Activated T-cell treated with anti-CD3 and anti-CD28 coated beads for 48 hours (primary cell): ENCODE measurements around the gene KLHL6.
"Not testable (repeated sequence)": the region's sequence is repeated elsewhere in the genome, so short reads cannot be mapped to it uniquely, and the experiment has no call there.

ENCODE experiments used
- DNase-seq: peaks from one replicate; pipeline ENCODE4 v3.0.0-alpha.2; 2020; ENCODE audit warnings: low read depth

KLHL6 gene

DNA sequence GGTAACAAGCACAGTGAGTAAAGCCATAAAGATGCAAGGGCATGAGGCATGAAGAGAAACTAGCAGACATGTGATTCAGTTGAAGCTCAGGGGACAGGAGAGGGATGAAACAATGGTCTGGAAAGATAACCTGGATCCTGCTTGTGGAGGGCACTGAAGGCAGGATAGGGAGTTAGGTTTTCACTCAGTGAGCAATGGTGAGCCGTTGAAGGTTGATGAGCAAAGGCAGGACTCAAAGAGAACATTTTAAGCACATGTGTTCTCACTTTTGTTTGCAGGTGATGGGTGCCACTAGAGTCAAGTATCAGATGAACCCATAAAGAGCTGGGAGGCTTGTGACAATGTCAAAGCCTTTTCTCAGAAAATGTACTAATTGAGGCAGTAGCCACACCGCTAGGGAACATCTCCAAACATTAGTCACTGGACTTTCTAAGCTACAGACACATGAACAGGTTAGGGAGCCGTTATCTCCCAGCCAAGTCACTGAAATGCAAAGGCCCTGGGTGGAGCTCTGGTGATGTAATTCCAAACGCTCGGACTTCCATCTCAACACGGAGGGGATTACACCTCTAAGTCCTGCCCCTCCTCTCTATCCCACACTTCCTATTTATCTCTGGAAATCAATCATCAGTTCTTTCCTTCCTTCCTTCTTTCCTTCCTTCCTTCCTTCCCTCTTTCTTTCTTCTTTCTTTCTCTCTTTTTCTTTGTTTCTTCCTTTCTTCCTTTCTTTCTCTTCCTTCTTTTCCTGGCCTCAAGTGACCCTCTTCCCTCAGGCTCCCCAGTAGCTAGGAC, 22.7 kb downstream of the KLHL6 start:
- DNase-seq = no peak

DNA sequence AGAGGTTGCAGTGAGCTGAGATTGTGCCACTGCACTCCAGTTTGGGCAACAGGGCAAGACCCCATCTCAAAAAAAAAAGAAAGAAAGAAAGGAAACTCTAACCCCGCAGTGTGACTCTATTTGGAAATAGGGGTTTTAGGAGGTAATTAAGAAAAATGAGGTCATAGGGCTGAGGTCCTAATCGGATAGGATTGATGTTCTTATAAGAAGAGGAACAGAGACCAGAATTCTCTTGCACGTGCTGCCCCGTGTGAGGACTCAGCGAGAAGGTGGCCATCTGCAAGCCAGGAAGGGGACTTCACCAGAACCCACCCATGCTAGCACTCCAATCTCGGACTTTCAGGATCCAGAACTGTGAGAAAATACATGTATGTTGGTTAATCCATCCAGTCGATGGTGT, 25.8 kb downstream of the KLHL6 start:
- DNase-seq = no peak

DNA sequence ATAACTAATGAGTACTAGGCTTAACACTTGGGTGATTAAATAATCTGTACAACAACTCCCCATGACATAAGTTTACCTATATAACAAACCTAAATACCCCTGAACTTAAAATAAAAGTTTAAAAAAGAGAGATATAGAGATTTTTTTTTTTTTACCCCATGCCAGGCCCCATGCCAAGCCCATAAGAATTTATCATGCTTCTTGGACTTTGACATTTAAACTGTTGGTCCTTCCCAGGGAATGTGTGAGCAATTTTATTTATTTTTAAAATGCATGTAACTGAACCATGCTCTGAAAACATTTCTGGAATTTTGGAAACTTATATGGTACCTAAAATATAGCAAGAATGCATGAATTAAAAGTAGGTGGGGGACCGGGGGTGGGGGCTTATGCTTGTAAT, 26.3 kb downstream of the KLHL6 start:
- no peak for DNase-seq

DNA sequence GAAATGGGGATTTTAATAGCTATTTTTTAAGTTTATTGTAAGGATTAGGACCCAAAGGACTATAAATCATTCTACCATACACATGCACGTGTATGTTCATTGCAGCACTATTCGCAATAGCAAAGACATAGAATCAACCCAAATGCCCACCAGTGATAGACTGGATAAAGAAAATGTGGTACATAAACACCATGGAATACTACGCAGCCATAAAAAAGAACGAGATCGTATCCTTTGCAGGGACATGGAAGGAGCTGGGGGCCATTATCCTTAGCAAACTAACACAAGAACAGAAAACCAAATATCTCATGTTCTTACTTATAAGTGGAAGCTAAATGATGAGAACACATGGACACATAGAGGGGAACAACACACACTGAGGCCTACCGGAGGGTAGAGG, 26.7 kb downstream of the KLHL6 start:
- DNase-seq = not testable (repeated sequence)

DNA sequence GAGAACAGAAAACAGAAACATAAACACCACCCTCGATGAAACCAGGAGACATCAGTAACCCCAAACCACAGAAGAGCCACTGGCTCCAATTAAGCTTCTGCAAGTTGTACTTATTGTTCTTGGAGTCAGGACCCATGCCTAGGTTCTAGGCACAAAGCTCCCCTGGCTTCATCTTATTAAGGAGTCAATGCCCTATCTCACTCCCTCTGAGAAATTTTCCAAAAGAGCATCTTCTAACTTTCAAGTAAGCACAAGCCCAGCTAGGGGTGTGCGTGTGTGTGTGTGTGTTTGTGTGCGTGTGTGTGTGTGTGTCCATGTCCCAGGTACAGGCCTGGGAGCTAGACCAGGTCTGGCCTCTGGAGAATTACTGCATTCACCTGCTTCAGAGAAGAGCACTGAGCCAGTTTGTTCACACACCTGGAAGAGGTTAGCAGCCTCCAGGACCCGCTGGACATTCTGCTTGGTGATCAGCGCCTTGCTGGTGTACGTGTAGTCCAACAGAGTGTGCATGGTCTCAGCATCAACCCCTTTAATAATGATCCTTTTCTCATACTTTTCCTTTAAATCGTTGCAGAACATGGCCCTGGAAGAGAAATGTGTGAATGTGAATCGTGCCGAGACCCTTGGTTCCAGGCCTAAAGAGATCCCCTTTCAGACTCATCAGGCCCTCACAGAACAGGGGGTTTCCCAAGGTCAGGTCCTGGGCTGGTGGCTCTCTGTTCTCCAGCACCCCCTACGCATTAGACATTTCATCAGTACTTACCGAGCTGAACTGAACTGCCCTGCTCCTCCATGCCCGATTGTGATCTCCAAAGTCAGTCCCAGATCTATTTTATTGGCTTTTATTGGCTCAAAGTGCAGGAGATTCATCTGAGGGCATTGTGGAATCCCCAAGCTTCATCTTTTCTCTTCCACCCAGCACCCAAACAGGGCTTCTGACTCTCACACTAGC, 27.8 kb downstream of the KLHL6 start:
- DNase-seq = no peak

DNA sequence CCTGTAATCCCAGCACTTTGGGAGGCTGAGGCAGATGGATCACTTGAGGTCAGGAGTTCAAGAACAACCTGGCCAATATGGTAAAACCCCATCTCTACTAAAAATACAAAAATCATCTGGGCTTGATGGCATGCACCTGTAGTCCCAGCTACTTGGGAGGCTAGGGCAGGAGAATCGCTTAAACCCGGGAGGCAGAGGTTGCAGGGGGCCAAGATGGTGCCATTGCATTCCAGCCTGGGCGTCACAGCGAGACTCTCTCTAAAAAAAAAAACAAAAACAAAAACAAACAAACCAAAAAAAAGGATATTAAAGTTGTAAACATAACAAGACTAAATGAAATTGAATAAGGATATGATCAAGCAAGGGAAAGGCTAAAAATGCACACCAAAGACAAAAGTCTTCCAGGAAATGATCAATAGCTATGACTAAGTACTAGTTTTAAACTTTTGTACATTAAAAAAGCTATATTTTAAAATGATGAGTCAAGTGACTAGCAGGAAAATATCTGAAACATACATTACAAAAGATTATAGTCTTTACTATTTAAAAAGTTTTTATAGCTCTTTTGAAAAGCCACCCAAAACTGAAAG, 28.6 kb downstream of the KLHL6 start:
- no peak for DNase-seq

DNA sequence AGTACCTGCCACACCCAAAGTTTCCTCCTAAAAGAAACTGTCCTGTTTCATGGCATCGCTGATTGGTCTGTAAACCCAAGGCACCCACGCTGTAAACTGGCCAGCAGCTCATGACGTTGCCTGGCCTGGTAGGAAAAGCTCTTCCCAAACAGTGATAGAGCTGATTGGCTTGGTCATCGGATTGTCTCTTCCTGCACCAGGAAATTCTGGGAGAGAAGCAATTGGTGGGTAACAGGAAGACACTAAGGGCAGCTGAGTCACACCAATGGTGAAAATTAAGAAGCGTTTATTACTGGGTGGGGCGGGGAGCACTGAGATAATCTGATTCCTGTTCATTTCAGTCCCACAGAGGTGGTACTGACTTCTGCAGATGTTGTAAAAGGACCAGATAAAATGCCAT, 31.0 kb downstream of the KLHL6 start:
- DNase-seq = no peak

DNA sequence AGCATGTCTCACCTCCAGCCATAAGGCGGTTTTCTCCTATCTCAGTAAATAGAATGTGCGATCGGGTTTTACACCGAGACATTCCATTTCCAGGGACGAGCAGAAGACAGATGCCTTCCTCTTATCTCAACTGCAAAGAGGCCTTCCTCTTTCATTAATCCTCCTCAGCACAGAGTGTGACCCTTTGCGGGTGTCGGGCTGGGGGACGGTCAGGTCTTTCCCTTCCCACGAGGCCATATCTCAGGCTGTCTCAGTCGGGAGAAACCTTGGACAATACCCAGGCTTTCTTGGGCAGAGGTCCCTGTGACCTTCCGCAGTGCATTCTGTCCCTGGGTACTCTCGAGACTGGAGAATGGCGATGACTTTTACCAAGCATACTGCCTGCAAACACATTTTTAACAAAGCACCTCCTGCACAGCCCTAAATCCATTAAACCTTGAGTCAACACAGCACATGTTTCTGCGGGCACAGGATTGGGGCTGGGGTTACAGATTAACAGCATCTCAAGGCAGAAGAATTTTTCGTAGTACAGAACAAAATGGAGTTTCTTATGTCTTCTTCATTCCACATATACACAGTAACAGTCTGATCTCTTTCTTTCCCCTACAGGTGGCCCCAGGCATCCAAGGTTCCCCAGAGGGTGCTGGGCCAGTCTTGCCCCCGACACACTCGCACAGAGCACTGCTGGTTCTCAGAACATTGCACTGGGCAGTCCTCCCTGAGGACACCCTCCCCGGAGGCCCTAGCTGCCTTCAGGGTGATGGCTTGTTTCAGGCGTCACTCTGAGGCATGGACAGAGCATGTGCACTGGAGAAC, 34.6 kb downstream of the KLHL6 start:
- not testable (repeated sequence) for DNase-seq

DNA sequence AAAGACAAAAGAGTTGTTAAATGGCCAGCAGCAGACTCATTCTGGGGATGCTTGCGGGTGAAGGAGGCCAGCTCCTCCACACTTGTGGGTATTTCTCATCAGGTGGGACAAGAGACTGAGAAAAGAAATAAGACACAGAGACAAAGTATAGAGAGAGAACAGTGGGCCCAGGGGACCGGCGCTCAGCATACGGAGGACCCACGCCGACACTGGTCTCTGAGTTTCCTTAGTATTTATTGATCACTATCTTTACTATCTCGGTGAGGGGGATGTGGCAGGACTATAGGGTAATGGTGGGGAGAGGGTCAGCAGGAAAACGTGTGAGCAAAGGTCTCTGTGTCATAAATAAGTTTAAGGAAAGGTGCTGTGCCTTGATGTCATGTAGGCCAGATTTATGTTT, 35.2 kb downstream of the KLHL6 start:
- not testable (repeated sequence) for DNase-seq

DNA sequence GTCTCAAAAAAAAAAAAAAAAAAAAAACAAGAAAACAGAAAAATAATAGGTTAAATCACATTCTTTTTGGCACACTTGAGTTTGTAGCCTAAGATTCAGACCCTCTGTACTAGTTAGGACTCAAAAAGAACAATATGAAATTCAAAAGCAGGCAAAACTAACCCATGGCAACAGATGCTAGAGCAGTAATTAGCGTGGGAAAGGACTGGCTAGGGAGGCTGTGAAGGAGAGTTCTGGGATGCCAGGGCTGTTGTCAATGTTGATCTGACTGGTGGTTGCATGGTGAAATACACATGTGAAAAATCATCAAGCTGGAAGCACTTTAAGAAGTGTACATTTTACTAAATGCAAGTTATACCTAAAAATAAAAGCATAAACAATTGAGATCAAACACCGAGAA, 35.6 kb downstream of the KLHL6 start:
- no peak for DNase-seq

DNA sequence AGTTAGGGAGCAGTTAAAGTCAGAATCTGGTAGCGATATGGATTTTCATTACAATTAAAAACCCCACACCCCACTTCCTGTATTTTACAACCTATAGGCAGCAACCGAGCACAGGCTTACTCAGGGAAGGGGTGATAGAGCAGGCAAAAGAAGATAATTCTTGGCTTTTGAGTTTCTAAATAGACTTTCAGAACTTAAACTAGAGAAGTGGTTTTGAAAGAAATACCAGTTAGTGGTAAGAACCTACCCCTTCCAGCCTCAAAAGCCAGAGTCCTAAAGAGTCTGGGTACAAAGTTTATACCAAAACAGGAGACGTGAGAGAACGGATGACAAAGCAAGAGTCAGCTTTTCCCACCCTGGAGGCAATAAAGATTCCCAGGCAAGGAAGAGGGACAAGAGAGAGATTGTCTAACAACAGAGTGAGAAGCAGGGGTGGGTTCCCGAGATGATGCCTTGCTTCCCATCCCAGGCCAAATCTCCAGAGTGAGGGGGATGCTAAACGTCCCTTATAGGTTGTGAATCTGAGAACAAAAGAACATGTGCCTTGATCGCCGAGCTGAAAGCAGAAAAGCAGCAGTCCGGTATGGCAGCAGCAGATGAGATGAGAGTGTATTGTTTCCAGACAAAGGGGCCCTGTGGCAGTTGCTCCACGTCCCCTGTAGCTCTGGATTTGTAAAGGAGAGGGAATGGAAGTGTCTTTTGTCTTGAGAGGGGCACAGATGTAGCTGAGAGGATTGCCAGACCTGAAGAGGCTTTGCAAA, 36.8 kb downstream of the KLHL6 start:
- DNase-seq = no peak

DNA sequence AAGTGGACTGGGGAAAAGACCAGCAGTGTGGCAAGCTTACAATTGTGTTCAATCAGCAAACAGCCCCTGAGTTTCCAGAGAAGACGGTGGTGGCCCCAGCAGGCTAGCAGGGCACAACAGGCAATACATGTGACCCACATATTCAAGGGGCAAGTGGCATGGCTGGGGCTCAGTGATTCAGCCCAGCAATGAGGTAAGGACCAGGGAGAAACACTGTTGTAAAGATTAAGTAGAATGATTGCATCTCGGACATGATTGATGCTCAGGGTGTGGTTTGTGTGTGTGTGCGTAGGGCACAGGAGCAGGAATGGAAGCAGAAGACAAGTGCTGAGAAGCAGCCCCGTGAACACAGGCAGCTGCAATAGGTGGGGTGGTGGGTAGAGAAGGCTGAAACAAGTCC, 37.9 kb downstream of the KLHL6 start:
- no peak for DNase-seq

DNA sequence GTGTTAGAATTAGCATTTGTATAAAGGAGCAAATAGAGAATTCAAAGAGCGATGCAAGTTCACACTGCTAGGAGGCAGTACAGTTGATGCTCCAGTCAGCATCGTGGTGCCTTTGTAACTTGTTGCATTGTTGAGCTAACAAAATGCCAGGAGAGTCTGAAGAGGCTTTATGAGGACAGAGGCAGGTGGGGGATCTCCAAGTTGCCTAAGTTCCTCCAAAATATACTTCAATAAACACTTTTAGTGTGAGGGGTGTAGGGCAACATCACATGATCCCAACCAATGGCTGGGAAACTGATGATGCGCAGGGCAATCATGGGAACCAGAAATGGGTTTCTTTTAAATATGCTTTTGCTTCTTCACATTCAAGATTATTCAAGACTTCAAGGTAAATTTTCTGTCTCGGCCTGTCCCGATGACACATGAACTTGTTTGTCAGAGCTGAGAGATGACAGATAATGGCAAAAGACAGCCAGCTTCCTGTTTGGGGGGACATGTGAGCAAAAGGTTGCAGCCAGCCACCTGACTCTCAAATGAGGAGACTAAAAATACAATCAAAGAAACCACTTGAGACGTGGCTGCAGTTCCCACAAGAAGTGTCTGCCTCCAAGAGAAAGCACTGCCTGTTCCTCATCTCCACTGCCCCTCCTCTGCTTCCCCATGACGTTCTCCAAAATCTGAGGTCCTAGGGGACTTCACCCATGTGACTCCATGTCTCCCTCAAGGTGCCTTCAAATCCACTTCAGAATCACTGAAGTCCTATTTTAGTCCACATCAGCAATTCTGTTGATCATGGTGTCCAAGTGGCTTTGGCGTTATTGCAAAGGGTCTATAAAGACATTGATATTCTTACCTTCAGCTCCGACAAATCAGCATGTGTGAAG, 39.3 kb downstream of the KLHL6 start:
- DNase-seq = peak; percentile 26

DNA sequence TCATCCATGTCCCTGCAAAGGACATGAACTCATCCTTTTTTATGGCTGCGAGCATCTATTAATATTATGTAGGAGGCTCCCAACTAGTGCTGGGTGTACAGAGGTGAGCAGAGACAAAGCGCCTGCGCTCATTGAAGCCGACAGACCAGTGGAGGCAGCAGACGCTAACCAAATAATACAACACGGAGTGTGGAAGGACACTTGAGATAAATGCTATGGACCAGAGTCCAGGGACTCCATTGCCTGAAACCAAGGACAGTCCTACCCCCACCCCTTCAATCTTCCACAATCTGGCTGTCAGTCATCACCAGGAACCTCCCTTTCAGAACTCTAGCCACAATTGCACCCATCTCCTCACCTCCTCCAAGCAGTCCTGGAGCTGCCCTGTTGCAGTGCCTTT, 41.5 kb downstream of the KLHL6 start:
- no peak for DNase-seq

DNA sequence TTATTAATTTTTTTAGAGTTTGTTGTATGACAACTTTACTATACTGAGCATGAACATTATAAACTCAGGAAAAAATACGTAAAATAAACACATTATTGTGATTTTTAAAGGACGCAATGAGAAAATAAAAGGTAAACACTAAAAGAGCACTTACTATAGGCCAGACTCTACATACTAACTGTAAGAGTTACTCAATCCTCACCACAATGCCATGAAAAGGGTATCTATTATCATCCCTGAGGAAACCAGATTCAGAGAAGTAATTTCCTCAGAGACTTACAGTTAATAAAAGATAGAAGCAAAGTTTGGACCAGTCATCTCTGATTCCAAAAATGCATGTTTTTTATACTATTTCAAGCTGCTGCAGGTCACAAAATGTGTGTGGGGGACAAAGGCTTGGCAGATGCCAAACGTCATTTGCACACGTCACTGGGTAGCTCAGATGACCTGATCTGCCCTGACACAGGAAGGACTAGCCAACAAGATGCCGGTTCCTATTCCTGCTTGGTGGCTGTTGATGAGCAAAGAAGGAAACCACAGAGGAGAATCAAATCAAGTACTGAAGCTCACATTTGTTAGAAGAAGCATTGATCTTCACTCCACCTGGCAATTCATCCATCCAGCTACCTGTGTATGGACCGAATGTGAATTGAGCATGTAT, 42.3 kb downstream of the KLHL6 start:
- peak; percentile 17 for DNase-seq

DNA sequence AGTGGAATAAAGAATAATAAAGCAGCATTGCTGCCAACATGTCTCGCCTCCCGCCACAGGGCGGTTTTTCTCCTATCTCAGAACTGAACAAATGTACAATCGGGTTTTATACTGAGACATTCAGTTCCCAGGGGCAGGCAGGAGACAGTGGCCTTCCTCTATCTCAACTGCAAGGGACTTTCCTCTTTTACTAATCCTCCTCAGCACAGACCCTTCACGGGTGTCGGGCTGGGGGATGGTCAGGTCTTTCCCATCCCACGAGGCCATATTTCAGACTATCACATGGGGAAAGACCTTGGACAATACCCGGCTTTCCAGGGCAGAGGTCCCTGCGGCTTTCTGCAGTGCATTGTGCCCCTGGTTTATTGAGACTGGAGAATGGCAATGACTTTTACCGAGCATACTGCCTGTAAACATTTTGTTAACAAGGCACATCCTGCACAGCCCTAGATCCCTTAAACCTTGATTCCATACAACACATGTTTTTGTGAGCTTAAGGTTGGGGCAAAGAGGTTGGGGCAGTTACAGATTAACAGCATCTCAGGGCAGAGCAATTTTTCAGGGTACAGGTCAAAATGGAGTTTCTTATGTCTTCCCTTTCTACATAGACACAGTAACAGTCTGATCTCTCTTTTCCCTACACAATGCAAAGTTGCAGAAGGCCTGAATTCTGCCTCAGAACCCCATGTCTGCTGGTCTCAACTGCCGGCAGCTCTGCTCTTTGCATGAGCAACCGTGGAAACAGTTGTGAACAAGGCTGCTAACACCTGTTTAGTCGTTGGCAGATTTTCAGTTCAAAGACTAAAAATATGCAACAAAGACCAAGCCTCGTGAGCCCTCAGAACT, 44.0 kb downstream of the KLHL6 start:
- DNase-seq = not testable (repeated sequence)

DNA sequence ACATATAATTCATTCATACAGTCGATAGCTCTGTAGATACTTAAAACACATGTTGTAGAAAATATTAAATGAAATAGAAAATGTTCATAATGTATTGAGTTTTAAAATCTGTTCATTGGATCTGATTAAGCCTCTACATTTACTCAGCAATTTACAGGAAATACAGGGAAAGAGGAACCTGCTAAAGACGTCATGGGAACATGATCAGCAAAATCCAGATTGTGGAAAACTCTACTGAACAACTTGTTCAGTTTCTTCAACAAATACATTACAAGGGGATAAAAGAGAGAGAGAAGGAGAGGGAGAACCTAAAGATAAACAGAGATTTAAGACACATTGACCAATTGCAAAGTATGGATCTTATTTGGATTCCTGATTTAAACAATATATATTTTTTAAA, 46.7 kb downstream of the KLHL6 start:
- no peak for DNase-seq

DNA sequence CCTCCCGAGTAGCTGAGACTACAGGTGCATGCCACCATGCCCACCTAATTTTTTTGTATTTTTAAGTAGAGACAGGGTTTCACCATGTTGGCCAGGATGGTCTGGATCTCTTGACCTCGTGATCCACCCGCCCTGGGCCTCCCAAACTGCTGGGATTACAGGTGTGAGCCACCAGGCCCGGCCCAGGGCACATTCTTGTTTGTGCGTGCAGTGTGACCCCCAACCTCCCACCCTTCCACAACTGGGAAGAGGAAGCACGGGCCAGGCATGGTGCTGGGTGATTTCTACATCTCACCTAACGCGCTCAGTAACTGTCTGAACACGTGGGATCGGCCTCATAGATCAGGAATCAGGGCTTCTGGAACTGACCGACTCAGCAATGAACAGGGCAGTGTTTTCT, 48.0 kb downstream of the KLHL6 start:
- DNase-seq = no peak
